K562 (cell line): ENCODE data around the gene RGS19. TPM values are rescaled to one million over a fixed set of nuclear protein-coding genes. Genes with fewer than 3 reads are reported as not detected.

ENCODE experiments used
- ATF3 ChIP-seq, 2 experiments: fragments of 450-650 bp in 1 of 2; sonication (generic) in 1 of 2; formaldehyde crosslinking in 1 of 2; IDR thresholded peaks in 1 of 2; conservative IDR thresholded peaks in 1 of 2; 2 replicates each; pipeline versions ENCODE4 v1.6.1 to v1.8.1; 2016 to 2023; ENCODE audit warnings: mild to moderate bottlenecking in 2 of 2, moderate library complexity in 2 of 2, inconsistent platforms in 1 of 2, missing genetic modification reagents in 1 of 2
- CUX1 ChIP-seq: fragments of 200-800 bp; sonication (Bioruptor generic); IDR thresholded peaks from 2 replicates; pipeline ENCODE4 v1.6.1; 2016; ENCODE audit warnings: missing genetic modification characterization, missing compliant biosample characterization
- ETS2 ChIP-seq: IDR thresholded peaks from 2 replicates; pipeline ENCODE4 v1.6.1; 2016; ENCODE audit warnings: borderline replicate concordance, missing genetic modification characterization, mild to moderate bottlenecking, moderate library complexity, missing compliant biosample characterization; ENCODE audit not compliant: poor library complexity, severe bottlenecking
- EWSR1 ChIP-seq: fragments of 450-650 bp; IDR thresholded peaks from 2 replicates; pipeline ENCODE4 v1.6.1; 2018; ENCODE audit warnings: borderline replicate concordance, mild to moderate bottlenecking, low read depth, moderate library complexity; ENCODE audit not compliant: partially characterized antibody
- KAT2B ChIP-seq: IDR thresholded peaks from one replicate; pipeline ENCODE4 v1.6.1; 2012; ENCODE audit warnings: low read depth, mild to moderate bottlenecking, control low read depth, inconsistent platforms, low read length, moderate library complexity
- MEF2A ChIP-seq: IDR thresholded peaks from 2 replicates; pipeline ENCODE4 v1.6.1; 2011; ENCODE audit warnings: low read depth, mild to moderate bottlenecking, low read length, moderate library complexity; ENCODE audit not compliant: control insufficient read depth
- MLX ChIP-seq, 2 experiments: fragments of 450-650 bp in 1 of 2; sonication (generic) in 1 of 2; formaldehyde crosslinking; conservative IDR thresholded peaks; 2 replicates each; pipeline versions ENCODE4 v1.4.0 to v1.8.1; 2020 to 2022; ENCODE audit warnings: mild to moderate bottlenecking in 1 of 2, missing genetic modification reagents in 1 of 2
- NCOA1 ChIP-seq: fragments of 450-650 bp; IDR thresholded peaks from 2 replicates; pipeline ENCODE4 v1.6.1; 2016; ENCODE audit warnings: low read depth
- SIRT6 ChIP-seq: IDR thresholded peaks from one replicate; pipeline ENCODE4 v1.6.1; 2012; ENCODE audit warnings: low read depth, mild to moderate bottlenecking, control low read depth, inconsistent platforms, low read length, moderate library complexity
- SPI1 ChIP-seq: IDR thresholded peaks from 2 replicates; pipeline ENCODE4 v1.6.1; 2011; ENCODE audit warnings: low read depth, low read length, control low read depth, borderline replicate concordance
- SRSF9 ChIP-seq: fragments of 200-400 bp; formaldehyde crosslinking; IDR thresholded peaks from 2 replicates; pipeline ENCODE4 v1.6.1; 2017; ENCODE audit warnings: low read depth, low read length, borderline replicate concordance
- TBL1XR1 ChIP-seq, 2 experiments: IDR thresholded peaks; 2 replicates each; pipeline ENCODE4 v1.6.1; 2012; ENCODE audit warnings: improper control_type of control experiment in 2 of 2, low read length in 2 of 2, mild to moderate bottlenecking in 1 of 2
- TBP ChIP-seq: optimal IDR thresholded peaks from 2 replicates; pipeline ENCODE3; 2011; ENCODE audit warnings: low read depth, low read length, improper control_type of control experiment
- ZBTB26 ChIP-seq: fragments of 450-650 bp; formaldehyde crosslinking; IDR thresholded peaks from 2 replicates; pipeline ENCODE4 v1.4.0; 2022; ENCODE audit warnings: missing genetic modification characterization
- ZNF212 ChIP-seq: fragments of 450-650 bp; formaldehyde crosslinking; IDR thresholded peaks from 2 replicates; pipeline ENCODE4 v1.4.0; 2020; ENCODE audit warnings: mild to moderate bottlenecking
- ZNF436 ChIP-seq: fragments of 250-450, 450-650 bp; sonication (Bioruptor Pico); formaldehyde crosslinking; IDR thresholded peaks from 2 replicates; pipeline ENCODE4 v1.7.0; 2020; ENCODE audit warnings: mild to moderate bottlenecking
- ZNF668 ChIP-seq: fragments of 250-450 bp; sonication (Bioruptor Pico); IDR thresholded peaks from 2 replicates; pipeline ENCODE4 v1.8.0; 2022; ENCODE audit warnings: mild to moderate bottlenecking, inconsistent platforms
- polyA plus RNA-seq, 8 experiments: library from polyadenylated mRNA; depleted of rRNA in 4 of 8; stranded (reverse) in 5 of 8; unstranded in 3 of 8; fragments of >200 nt; fragmentation: Nextera tagmentation in 2 of 8; fragmentation: Illumina TruSeq in 1 of 8; extraction: Ambion mirVana in 2 of 8; extraction: Trizol in 1 of 8; gene quantifications; 2 replicates each; pipeline versions ENCODE4 v1.2.1 to v1.2.3, GENCODE V29; 2011 to 2014; ENCODE audit warnings: inconsistent platforms in 1 of 8, missing spikeins in 1 of 8
- total RNA-seq, 7 experiments: library from RNA; depleted of rRNA in 6 of 7; stranded (reverse); fragments of >200 nt in 6 of 7; fragmentation: Illumina TruSeq in 2 of 7; extraction: Trizol in 2 of 7; gene quantifications; 2 replicates each; pipeline versions ENCODE4 v1.2.1 to v1.2.3, GENCODE V29; 2011 to 2021; ENCODE audit warnings: low replicate concordance in 1 of 7

The RGS19 gene
- total and polyA plus RNA-seq, 9 of the 15 experiments (the other 6 are each of a cell fraction or from before 2014, with no cell fraction given), result 0.41 to 23.7 (median 14.6) TPM

GRCh38 chr20:64062596-64063388 lies 16.5 kb downstream of the RGS19 start, which contains the start of gene TCEA2 (continued):
- TF ChIP-seq SRSF9, result no peak
- TF ChIP-seq SPI1, result no peak
- no peak for TF ChIP-seq SIRT6
- peak; percentile 33 for TF ChIP-seq TBP
- peak; percentile 43 to 79; a peak in 1 of 4 replicates for TF ChIP-seq TBL1XR1 (IDR thresholded peaks at IDR 0.05; ENCODE audit: low read length in 2 of 2)
- no peak for TF ChIP-seq EWSR1
- TF ChIP-seq ETS2, result no peak
- peak; percentile 45; the same call in 1 of the 2 replicates for TF ChIP-seq ZNF212 (CRISPR knock-in tag)
- no peak for TF ChIP-seq ZNF436 (CRISPR knock-in tag)
- 0 out of 2 replicates have a peak, but pooled peaks have one; percentile 31 for TF ChIP-seq CUX1 (CRISPR knock-in tag)
- no peak for TF ChIP-seq MEF2A
- TF ChIP-seq NCOA1, result no peak
- no peak for TF ChIP-seq KAT2B
- 0 out of 4 replicates have a peak, but pooled peaks of 1 of the 2 experiments have one; percentile 46 for TF ChIP-seq MLX (CRISPR knock-in tag; conservative IDR thresholded peaks at IDR 0.05)
- TF ChIP-seq ATF3 (IDR thresholded peaks at IDR 0.05), result no peak
- no peak for TF ChIP-seq ATF3 (CRISPR knock-in tag; conservative IDR thresholded peaks at IDR 0.05)
- TF ChIP-seq ZNF668 (CRISPR knock-in tag), result no peak
- TF ChIP-seq ZBTB26, result peak; percentile 40; the same call in 1 of the 2 replicates
